ENCODE results near the gene TUBB3. TPM values are rescaled to one million over a fixed set of nuclear protein-coding genes. Genes with fewer than 3 reads are reported as not detected.

The TUBB3 gene
- total and polyA plus RNA-seq, 2 of the 8 experiments (the other 6 are each of a cell fraction or from before 2014, with no cell fraction given): 275 to 393 TPM

- Histone ChIP-seq H3K4me1 (replicated peaks in 1 of 4; ENCODE audit: control insufficient read depth in 3 of 4, insufficient read depth in 4 of 4, low read length in 3 of 4) (peaks cover 0 to 6% (median 2%) of the 10 kb centered on the region in 4 experiments; a peak in 2 of 7 replicates), H3K23me2 (ENCODE audit: low read depth, low read length) (peaks cover 6% of the 10 kb centered on the region), H3K79me2 (ENCODE audit: control insufficient read depth in 1 of 2, insufficient read depth in 2 of 2, low read length in 2 of 2) (peaks cover 3 to 10% of the 10 kb centered on the region in 2 experiments; a peak in 1 of 4 replicates), H3K4me3 (ENCODE audit: extremely low read depth in 1 of 4, insufficient read depth in 2 of 4, low read depth in 3 of 4, low read length in 4 of 4) (no peak overlapping the region), H2BK120ac (replicated peaks; ENCODE audit: low read depth, low read length) (no peak overlapping the region), H2BK12ac (ENCODE audit: low read depth, low read length) (no peak overlapping the region), H3K36me3 (ENCODE audit: control insufficient read depth in 2 of 4, insufficient read depth in 4 of 4, low read length in 3 of 4) (peaks cover 0 to 6% (median 3%) of the 10 kb centered on the region in 4 experiments; a peak in 3 of 8 replicates), H2AK5ac (ENCODE audit: low read depth, low read length) (no peak overlapping the region), H3K18ac (ENCODE audit: extremely low read depth, low read length) (no peak overlapping the region), H3K56ac (replicated peaks; ENCODE audit: insufficient read length, low read depth, low read length) (no peak overlapping the region), H3K23ac (ENCODE audit: insufficient read length) (no peak overlapping the region), H4K91ac (replicated peaks; ENCODE audit: insufficient read length, low read length) (no peak overlapping the region), H3K9ac (replicated peaks in 1 of 4; ENCODE audit: extremely low read depth in 1 of 4, low read depth in 3 of 4, low read length in 3 of 4) (no peak overlapping the region), H3K79me1 (ENCODE audit: low read depth, low read length) (peaks cover 5% of the 10 kb centered on the region; the same call in 1 of the 2 replicates), H2BK20ac (ENCODE audit: low read length) (no peak overlapping the region), H2BK5ac (ENCODE audit: low read depth, low read length) (no peak overlapping the region), H2AFZ (ENCODE audit: low read length) (no peak overlapping the region), H4K20me1 (replicated peaks in 1 of 2; ENCODE audit: control insufficient read depth in 1 of 2, insufficient read depth in 2 of 2, low read length in 2 of 2) (peaks cover 1 to 8% of the 10 kb centered on the region in 2 experiments), H3K27me3 (replicated peaks in 1 of 4; ENCODE audit: control insufficient read depth in 3 of 4, extremely low read depth in 1 of 4, insufficient read depth in 3 of 4, low read length in 3 of 4) (peaks cover 0 to 6% (median 0%) of the 10 kb centered on the region in 4 experiments; a peak in 2 of 7 replicates), H3K4me2 (ENCODE audit: insufficient read depth in 1 of 2, low read depth in 2 of 2, low read length in 2 of 2) (no peak overlapping the region), H4K8ac (ENCODE audit: extremely low read depth, insufficient read depth, low read length) (no peak overlapping the region), H3K4ac (replicated peaks; ENCODE audit: insufficient read length, low read depth, low read length) (no peak overlapping the region), H3K14ac (ENCODE audit: insufficient read length) (no peak overlapping the region), H4K5ac (ENCODE audit: insufficient read length, low read depth, low read length) (no peak overlapping the region), H3K27ac (ENCODE audit: low read depth, low read length) (no peak overlapping the region), H3K9me3 (ENCODE audit: insufficient read depth in 2 of 2, low read depth in 1 of 2, low read length in 1 of 2) (peaks cover 10 to 11% of the 10 kb centered on the region in 2 experiments; a peak in 3 of 4 replicates), H2BK15ac (ENCODE audit: low read length) (no peak overlapping the region; the same call in 1 of the 2 replicates)
- POLR2A ChIA-PET (ENCODE audit: partially characterized antibody): interaction anchor here (0.8 to 7.5 kb wide), 4 partner anchors 8 to 54 kb away, joined by 3 to 54 read pairs (median 3); no protein-coding TSS in a partner anchor
- DNase-seq (ENCODE audit: low read depth in 1 of 2, low spot score in 2 of 2) (no peak), FAIRE-seq (no peak)
- WGBS, 2 experiments (ENCODE audit: extremely low coverage in 1 of 2, insufficient coverage in 1 of 2, insufficient read length in 1 of 2, insufficient replicate concordance in 2 of 2, low coverage in 1 of 2, low lambda C conversion rate in 2 of 2, missing lambda C conversion rate in 1 of 2): 94% methylated on average over 9 of the region's 9 CpGs; no CpG with 5 or more reads in 1 of the 2 experiments
- TF ChIP-seq ATF2 (IDR thresholded peaks at IDR 0.05; ENCODE audit: low read length) (no peak), SIX5 (IDR thresholded peaks at IDR 0.05; ENCODE audit: low read depth, low read length) (no peak), EP300 (IDR thresholded peaks at IDR 0.05; ENCODE audit: borderline replicate concordance in 1 of 2, low read depth in 2 of 2, low read length in 2 of 2) (no peak), RNF2 (IDR thresholded peaks at IDR 0.05; ENCODE audit: borderline replicate concordance, low read depth, low read length, missing control alignments, poor library complexity, severe bottlenecking) (no peak), SP2 (IDR thresholded peaks at IDR 0.05; ENCODE audit: low read length) (no peak), JUND (IDR thresholded peaks at IDR 0.05; ENCODE audit: low read length) (no peak), TEAD4 (IDR thresholded peaks at IDR 0.05; ENCODE audit: low read depth, low read length) (no peak), BACH1 (IDR thresholded peaks at IDR 0.05; ENCODE audit: low read length) (no peak), ZNF274 (IDR thresholded peaks at IDR 0.05; ENCODE audit: borderline replicate concordance, extremely low read depth, low read length) (no peak), HDAC2 (IDR thresholded peaks at IDR 0.05; ENCODE audit: borderline replicate concordance in 1 of 2, low read depth in 2 of 2, low read length in 2 of 2) (no peak)
- CTCF ChIA-PET (ENCODE audit: partially characterized antibody): interaction anchor here (0.6 kb wide), 1 partner anchor 55 kb away, joined by 3 read pairs; no protein-coding TSS in a partner anchor
Measured at GRCh38 chr16:89966756-89967155, 43.6 kb downstream of the TUBB3 start.
